Measurements from ENCODE around the gene COL6A2.

Gene COL6A2

GRCh38 chr21:46061518-46061917 is 36.4 kb upstream of the COL6A2 start:
- TF ChIP-seq CTCF (IDR thresholded peaks at IDR 0.05; ENCODE audit: poor library complexity, severe bottlenecking) = no peak
- H3K9me3 ChIP-seq (ENCODE audit: severe bottlenecking) = peaks cover 6% of the 10 kb centered on the region
- H3K4me3 ChIP-seq (ENCODE audit: severe bottlenecking) = no peak overlapping the region
- H3K4me1 ChIP-seq (ENCODE audit: insufficient read depth, poor library complexity, severe bottlenecking) = peaks cover 3% of the 10 kb centered on the region
- H3K36me3 ChIP-seq (ENCODE audit: low read depth) = no peaks in the 10 kb centered on the region
- H3K27ac ChIP-seq (ENCODE audit: poor library complexity, severe bottlenecking) = no peak overlapping the region
- DNase-seq (ENCODE audit: low spot score) (no peak), ATAC-seq (ENCODE audit: low read depth) (no peak)
- no peaks in the 10 kb centered on the region for H3K27me3 ChIP-seq (ENCODE audit: insufficient read depth, poor library complexity, severe bottlenecking)

DNA sequence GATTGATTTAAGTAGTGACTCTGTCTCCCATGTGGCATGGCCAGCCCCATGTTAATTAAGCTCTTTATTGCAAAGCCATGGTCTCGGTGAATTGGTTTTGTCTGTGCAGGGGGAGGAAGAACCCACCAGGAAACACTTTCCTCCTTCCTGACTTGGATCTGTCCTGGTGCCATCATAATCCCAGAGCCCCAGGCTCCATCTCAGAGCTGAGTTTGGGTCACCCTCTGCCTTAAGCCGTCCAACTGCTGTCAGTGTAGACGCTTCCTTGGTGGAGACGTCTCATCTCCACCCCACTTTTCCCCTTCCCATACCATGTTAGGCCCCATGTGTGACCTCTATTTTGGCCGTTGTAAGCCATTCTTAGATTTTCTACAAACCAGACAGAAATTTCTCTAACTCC is 36.0 kb upstream of the COL6A2 start:
- H3K9me3 ChIP-seq (ENCODE audit: severe bottlenecking) = peaks cover 6% of the 10 kb centered on the region
- H3K27ac ChIP-seq (ENCODE audit: poor library complexity, severe bottlenecking) = no peak overlapping the region
- DNase-seq (ENCODE audit: low spot score) (no peak), ATAC-seq (ENCODE audit: low read depth) (no peak)
- no peaks in the 10 kb centered on the region for H3K27me3 ChIP-seq (ENCODE audit: insufficient read depth, poor library complexity, severe bottlenecking)
- H3K4me3 ChIP-seq (ENCODE audit: severe bottlenecking) = no peak overlapping the region
- H3K4me1 ChIP-seq (ENCODE audit: insufficient read depth, poor library complexity, severe bottlenecking) = peaks cover 3% of the 10 kb centered on the region
- H3K36me3 ChIP-seq (ENCODE audit: low read depth) = no peaks in the 10 kb centered on the region
- no peak for TF ChIP-seq CTCF (IDR thresholded peaks at IDR 0.05; ENCODE audit: poor library complexity, severe bottlenecking)

GRCh38 chr21:46062471-46063211 is 35.3 kb upstream of the COL6A2 start:
- TF ChIP-seq CTCF (IDR thresholded peaks at IDR 0.05; ENCODE audit: poor library complexity, severe bottlenecking) = no peak
- Histone ChIP-seq H3K9me3 (ENCODE audit: severe bottlenecking) (peaks cover 6% of the 10 kb centered on the region), H3K4me3 (ENCODE audit: severe bottlenecking) (no peak overlapping the region), H3K36me3 (ENCODE audit: low read depth) (no peaks in the 10 kb centered on the region), H3K4me1 (ENCODE audit: insufficient read depth, poor library complexity, severe bottlenecking) (peaks cover 3% of the 10 kb centered on the region), H3K27me3 (ENCODE audit: insufficient read depth, poor library complexity, severe bottlenecking) (no peaks in the 10 kb centered on the region), H3K27ac (ENCODE audit: poor library complexity, severe bottlenecking) (no peak overlapping the region)
- DNase-seq (ENCODE audit: low spot score) (no peak), ATAC-seq (ENCODE audit: low read depth) (no peak)

DNA sequence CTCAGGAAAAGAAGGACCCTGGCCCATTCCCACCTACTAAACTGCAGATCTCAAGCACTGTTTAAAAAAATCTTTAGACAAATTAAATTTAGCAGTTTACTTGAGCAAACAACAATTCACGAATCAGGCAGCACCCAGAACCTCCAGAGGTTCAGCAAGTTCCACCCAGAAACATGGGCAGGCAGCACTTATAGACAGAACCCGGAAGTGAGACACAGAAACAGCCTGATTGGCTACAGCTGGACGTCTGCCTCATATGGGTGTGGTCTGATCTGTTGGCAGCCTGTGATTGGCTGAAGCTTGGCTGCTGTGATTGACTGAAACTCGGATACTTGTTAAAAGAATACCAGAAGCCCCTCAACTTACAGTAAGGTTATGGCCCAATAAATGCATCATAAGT is 34.7 kb upstream of the COL6A2 start:
- Histone ChIP-seq H3K36me3 (ENCODE audit: low read depth) (no peaks in the 10 kb centered on the region), H3K27ac (ENCODE audit: poor library complexity, severe bottlenecking) (no peak overlapping the region), H3K9me3 (ENCODE audit: severe bottlenecking) (peaks cover 6% of the 10 kb centered on the region), H3K4me1 (ENCODE audit: insufficient read depth, poor library complexity, severe bottlenecking) (peaks cover 3% of the 10 kb centered on the region), H3K27me3 (ENCODE audit: insufficient read depth, poor library complexity, severe bottlenecking) (no peaks in the 10 kb centered on the region), H3K4me3 (ENCODE audit: severe bottlenecking) (no peak overlapping the region)
- DNase-seq (ENCODE audit: low spot score) (no peak), ATAC-seq (ENCODE audit: low read depth) (no peak)
- TF ChIP-seq CTCF (IDR thresholded peaks at IDR 0.05; ENCODE audit: poor library complexity, severe bottlenecking) = no peak

Measured in RWPE2 (cell line).